Ecto neural progenitor cell (in vitro differentiated cells): Measurements from ENCODE around the gene VEPH1.

ENCODE experiments used
- DNase-seq: peaks from one replicate; pipeline ENCODE4 v3.0.0-alpha.2; 2018; ENCODE audit warnings: low spot score

Gene VEPH1

DNA sequence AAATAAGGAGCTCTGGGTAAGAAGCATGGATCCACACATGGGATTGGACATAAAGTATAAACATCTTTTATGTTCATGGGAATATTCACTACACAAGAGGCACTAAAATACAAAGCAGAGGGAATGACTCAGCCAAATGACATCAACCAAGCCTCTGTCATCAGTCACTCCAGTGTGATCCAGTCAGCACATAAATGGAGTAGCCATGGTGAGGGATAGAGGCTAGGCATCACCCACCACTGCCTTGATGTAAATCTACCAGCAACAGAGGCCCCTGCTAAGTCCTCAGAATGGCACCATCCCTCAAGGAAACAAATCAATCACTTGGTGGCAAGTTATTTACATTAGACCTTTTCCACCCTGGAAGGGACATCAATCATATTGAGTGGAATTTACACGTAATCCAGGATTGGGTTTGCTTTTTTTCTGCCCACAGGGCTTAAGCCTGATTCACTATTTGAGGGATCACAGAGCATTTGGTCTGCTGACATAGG is 27.2 kb downstream of the VEPH1 start:
- DNase-seq: no peak

- no peak for DNase-seq
Observed at GRCh38 chr3:157472648-157473047, 30.6 kb downstream of the VEPH1 start.

DNA sequence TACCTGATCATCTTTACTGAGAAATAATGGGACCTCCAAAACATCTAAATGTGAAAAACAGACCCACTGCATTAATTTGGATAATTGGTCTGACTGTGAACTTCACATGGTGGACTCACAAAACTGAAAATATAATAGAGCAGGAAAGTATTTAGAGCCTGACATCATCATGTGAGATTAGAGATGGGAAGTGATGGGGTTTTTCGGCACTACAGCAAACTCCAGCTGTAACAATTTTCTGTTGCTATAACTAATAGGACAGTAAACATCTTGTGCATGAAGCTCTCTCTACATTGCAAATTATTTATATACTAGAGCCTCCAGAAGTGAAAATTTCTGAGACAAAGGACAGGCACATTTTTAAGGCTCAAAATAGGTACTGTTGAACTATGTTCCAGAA is 32.2 kb downstream of the VEPH1 start:
- no peak for DNase-seq

DNA sequence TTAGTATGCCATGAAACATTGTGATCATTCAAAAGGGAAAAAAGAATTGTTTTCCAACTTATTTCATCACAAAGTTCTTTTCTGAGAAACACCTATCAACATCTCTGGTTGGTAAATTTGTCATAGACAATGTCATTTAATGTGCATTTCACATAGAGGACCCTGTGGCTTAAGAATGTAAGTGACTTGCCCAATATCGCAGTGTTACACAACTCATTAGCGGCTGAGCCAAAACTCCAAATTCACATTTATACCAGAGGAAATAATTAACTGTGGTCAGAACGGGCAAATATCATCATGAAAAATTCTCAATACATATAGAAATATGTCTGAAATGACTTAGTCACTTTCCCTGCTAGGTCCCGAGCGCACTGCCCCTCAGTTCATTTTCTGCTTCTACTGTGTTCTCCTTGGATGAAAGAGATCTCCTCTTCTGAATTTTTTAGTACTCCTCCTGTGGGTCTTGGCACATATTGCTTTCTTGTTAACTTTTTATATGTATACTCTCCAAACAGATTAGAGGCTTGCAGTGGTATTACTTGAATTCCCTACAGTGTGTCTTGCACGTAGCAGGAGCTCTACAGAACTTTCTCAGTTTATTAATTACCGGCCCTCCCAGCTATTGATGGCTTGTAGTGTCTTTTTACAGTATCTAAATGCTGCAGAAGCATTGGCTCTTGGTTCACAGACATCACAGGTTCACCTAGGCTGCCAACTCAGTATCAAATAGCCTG is 33.5 kb downstream of the VEPH1 start:
- DNase-seq: no peak

DNA sequence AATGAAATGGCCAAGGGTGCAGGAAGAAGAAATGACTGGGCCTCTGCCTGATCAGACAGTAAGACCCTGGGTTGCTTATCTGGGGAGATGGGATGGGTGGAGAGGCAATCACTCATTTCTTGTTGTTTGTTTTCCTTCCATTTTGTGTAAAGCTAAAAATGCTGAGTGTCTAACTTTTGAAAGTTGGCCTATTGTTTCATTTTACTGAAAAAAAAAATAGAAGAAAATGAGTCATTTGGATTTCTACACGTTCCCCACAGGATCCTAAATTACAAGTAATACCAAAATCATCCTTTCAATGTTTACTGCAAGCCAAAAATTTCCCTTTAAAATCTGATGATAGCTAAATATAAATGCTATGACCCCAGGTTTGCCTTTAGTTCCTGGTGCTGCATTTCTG is 36.0 kb downstream of the VEPH1 start:
- no peak for DNase-seq

DNA sequence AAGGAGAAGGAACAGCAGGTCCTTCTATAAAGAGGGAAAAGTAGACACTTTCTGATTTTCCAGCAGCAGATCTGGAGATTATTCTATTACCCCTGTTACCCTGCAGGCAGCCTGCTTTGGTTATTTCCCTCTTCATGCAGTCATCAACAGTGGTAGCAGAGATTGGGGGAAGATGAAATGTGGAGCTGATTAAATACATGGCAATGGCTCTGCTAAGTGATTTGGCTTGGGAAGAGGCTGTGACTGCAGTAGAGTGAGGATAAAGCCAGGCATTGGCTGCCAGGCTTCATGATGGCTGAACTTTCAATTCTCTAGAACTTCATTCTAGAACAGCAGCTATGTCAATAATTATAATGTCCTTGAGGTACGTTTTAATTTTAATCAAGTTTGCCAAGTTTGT is 37.5 kb downstream of the VEPH1 start:
- no peak for DNase-seq

GRCh38 chr3:157464321-157464720 is 38.9 kb downstream of the VEPH1 start:
- DNase-seq: no peak

- no peak for DNase-seq
Observed at GRCh38 chr3:157463816-157464215, 39.4 kb downstream of the VEPH1 start.

DNA sequence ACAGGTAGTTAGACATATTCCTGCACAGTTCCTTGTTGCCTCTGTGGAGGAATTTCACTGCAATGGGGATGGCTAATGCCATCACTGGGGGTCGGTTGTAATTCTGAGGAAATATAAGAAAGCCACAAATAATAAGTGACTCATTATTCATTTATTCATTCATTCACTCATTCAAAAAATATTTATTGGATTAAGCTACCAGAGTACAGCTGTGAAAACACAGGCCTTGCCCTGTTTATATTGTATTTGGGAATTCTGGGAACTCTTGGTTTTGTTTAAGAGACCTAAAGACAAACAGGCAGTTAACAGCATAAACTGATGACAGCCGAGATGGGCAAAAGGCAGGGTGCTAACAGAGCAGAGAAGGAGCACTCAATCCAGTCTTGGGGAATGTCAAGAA is 43.0 kb downstream of the VEPH1 start:
- DNase-seq: no peak

GRCh38 chr3:157459706-157460105 is 43.5 kb downstream of the VEPH1 start:
- DNase-seq: no peak

- no peak for DNase-seq
Observed at GRCh38 chr3:157453824-157454223, 49.4 kb downstream of the VEPH1 start.

GRCh38 chr3:157452097-157452496 is 51.1 kb downstream of the VEPH1 start:
- no peak for DNase-seq

GRCh38 chr3:157447026-157447694 is 56.1 kb downstream of the VEPH1 start:
- no peak for DNase-seq

- DNase-seq: no peak
Observed at GRCh38 chr3:157445857-157446256, 57.4 kb downstream of the VEPH1 start.

- DNase-seq: no peak
Observed at GRCh38 chr3:157444797-157445184, 58.4 kb downstream of the VEPH1 start.

- no peak for DNase-seq
Observed at GRCh38 chr3:157443905-157444796, 59.1 kb downstream of the VEPH1 start.

GRCh38 chr3:157442729-157443128 is 60.5 kb downstream of the VEPH1 start:
- no peak for DNase-seq

DNA sequence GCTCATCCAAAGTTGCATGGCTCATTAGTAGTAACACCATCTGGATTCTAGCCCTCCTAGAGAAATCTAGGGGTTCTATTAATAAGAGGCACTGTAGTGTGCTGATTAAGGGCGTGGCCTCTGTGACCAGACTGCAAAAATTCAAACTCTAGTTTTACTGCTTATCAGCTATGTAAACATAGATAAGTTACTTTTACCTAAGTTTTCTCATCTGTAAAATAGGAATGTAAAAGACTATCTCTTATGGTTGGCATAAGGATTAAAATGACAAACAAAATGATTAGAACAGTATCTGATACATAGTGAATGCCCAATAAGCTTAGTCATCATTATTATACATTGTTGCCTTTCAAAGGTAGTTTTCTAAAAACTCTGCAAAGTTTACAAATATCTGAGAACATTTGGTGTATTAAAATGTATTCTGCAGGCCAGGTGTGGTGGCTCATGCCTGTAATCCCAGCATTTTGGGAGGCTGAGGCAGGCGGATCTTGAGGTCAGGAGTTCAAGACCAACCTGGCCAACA is 62.1 kb downstream of the VEPH1 start:
- DNase-seq: no peak

DNA sequence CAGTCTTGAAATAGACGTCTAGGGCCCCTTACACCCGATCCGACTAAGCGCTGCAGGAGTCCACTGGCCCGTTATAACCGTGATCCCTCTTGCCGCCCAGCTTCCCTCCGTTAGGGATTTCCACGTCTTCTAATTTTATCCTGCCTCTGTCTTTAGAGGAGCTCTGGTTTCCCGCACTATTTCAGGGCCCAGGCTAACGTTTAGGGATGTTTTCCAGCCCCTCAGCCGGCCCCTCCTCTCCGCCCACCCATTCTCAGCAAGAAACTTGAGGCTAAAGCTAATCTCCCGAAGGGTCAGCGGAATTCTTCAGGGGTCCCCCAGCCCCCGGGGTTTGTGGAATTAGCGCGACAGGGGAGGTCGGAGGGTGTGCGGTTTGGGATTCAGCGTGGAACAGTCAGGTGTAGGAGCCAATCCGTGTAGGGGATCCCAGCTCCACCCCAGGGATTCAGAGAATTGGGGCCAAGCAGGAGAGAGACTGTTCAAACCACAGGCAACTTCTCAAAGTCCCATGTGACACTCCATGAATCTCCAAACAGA is 65.0 kb downstream of the VEPH1 start:
- peak; percentile 76 for DNase-seq

DNA sequence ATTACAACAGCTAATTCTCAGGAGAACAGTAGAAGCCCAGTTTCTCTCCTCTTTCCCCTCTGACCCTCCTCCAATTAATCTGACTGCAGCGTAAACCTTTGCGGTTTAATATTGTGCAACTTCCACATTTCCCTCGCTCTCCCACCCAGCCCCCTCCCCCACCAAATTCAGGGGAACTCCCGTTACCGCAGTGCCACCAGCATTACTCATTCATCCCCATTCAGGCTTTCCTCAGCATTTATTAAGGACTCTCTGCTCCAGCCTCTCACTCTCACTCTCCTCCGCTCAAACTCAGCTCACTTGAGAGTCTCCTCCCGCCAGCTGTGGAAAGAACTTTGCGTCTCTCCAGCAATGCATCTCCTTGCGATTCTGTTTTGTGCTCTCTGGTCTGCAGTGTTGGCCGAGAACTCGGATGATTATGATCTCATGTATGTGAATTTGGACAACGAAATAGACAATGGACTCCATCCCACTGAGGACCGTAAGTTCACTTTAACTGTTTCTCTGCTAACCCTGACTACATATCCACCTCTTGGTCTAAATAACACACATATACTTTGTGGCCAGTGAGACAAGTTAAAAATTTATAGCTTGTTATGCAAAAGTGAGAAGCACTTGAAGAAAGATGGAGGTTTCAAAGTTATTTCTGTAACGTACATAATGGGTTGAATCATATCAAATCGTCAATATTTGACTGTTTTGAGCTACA is 66.5 kb downstream of the VEPH1 start, which contains the start of gene PTX3:
Gene PTX3, plus strand, starts transcription at position 268 of the 709 bp plus-strand sequence. Its CDS starts 84 bp downstream, at position 352.
- DNase-seq: peak; percentile 49

- DNase-seq: no peak
Observed at GRCh38 chr3:157429708-157430107, 73.5 kb downstream of the VEPH1 start.
